Gastrocnemius medialis (tissue), 4 donors: ENCODE results near the gene PARD3B.

ENCODE experiments used
- CTCF ChIP-seq, 5 experiments: fragments of 450-650 bp in 3 of 5; fragments of 200-600 bp in 2 of 5; sonication (generic) in 2 of 5; IDR thresholded peaks in 4 of 5; conservative IDR thresholded peaks in 1 of 5; 1 replicate in 4 of 5; 2 replicates in 1 of 5; pipeline ENCODE4 v1.5.1; 2016 to 2019; ENCODE audit warnings: antibody characterized with exemption in 5 of 5, mild to moderate bottlenecking in 3 of 5, moderate library complexity in 3 of 5
- POLR2A ChIP-seq, 2 donors: fragments of 450-650 bp; IDR thresholded peaks; one replicate each; pipeline ENCODE4 v1.6.1; 2017; ENCODE audit warnings: antibody characterized with exemption in 2 of 2, mild to moderate bottlenecking in 2 of 2, moderate library complexity in 2 of 2

GRCh38 chr2:205296959-205297358 lies 751.7 kb downstream of the PARD3B start:
- TF ChIP-seq CTCF (IDR thresholded peaks at IDR 0.05 in 4 of 5, conservative IDR thresholded peaks at IDR 0.05 in 1 of 5): no peak
- no peak for TF ChIP-seq POLR2A (IDR thresholded peaks at IDR 0.05)
